ENCODE data around the gene RAVER2. TPM values are rescaled to one million over a fixed set of nuclear protein-coding genes. Genes with fewer than 3 reads are reported as not detected.

Gene RAVER2
- total RNA-seq, 1 experiment from 2014 or later: 13.3 TPM

- Histone ChIP-seq H3K18ac (ENCODE audit: insufficient read length, low read depth, low read length) (no peak overlapping the region), H4K8ac (replicated peaks; ENCODE audit: insufficient read length, low read depth, low read length) (no peak overlapping the region), H2BK15ac (ENCODE audit: low read depth, low read length) (no peak overlapping the region), H3K27me3 (ENCODE audit: insufficient read depth, low read length) (no peaks in the 10 kb centered on the region), H3K4ac (ENCODE audit: low read depth, low read length) (no peak overlapping the region), H3K14ac (ENCODE audit: insufficient read depth, low read length) (no peak overlapping the region), H3K56ac (ENCODE audit: insufficient read length, low read depth, low read length) (no peak overlapping the region), H2BK120ac (ENCODE audit: low read depth, low read length, poor library complexity, severe bottlenecking) (no peak overlapping the region), H4K91ac (ENCODE audit: insufficient read length, low read depth, low read length) (no peak overlapping the region), H2AK5ac (ENCODE audit: insufficient read length, low read length) (no peak overlapping the region), H3K23me2 (ENCODE audit: insufficient read length, low read depth, low read length, poor library complexity, severe bottlenecking) (no peaks in the 10 kb centered on the region), H4K20me1 (ENCODE audit: control insufficient read depth, insufficient read depth, insufficient read length) (no peaks in the 10 kb centered on the region), H3K79me2 (ENCODE audit: insufficient read depth, low read length) (no peaks in the 10 kb centered on the region), H3K9ac (ENCODE audit: extremely low read depth, insufficient read length, low read length) (no peak overlapping the region), H3K4me2 (ENCODE audit: insufficient read depth, insufficient read length, low read length) (no peak overlapping the region), H2BK5ac (ENCODE audit: insufficient read length, low read length) (no peak overlapping the region), H3K79me1 (ENCODE audit: insufficient read depth, low read depth, low read length, poor library complexity, severe bottlenecking) (no peaks in the 10 kb centered on the region), H4K5ac (ENCODE audit: insufficient read length, low read depth, low read length) (no peak overlapping the region), H3K23ac (ENCODE audit: insufficient read length, low read depth, low read length) (no peak overlapping the region), H3T11ph (ENCODE audit: low read length) (no peak overlapping the region), H3K9me3 (ENCODE audit: control insufficient read depth, low read depth, low read length) (no peaks in the 10 kb centered on the region), H2BK20ac (ENCODE audit: low read depth, low read length, poor library complexity, severe bottlenecking) (no peak overlapping the region), H2AFZ (ENCODE audit: low read length) (no peak overlapping the region), H3K4me1 (ENCODE audit: insufficient read depth, low read length) (no peaks in the 10 kb centered on the region), H2BK12ac (ENCODE audit: insufficient read length, low read depth, low read length) (no peak overlapping the region), H3K27ac (ENCODE audit: insufficient read length, low read depth, low read length) (no peak overlapping the region)
- Mint-ChIP-seq H3K36me3 (ENCODE audit: insufficient read depth in 1 of 3, low read depth in 3 of 3) (peaks cover 5 to 24% (median 7%) of the 10 kb centered on the region in 3 experiments; a peak in 6 of 7 replicates), H3K9me3 (no peaks in the 10 kb centered on the region), H3K4me3 (no peak overlapping the region), H3K27ac (no peak overlapping the region; a peak in 1 of 7 replicates), H3K4me1 (peaks cover 4 to 5% of the 10 kb centered on the region in 2 experiments; a peak in 2 of 4 replicates), H3K27me3 (ENCODE audit: low read depth) (no peaks in the 10 kb centered on the region)
- DNase-seq: no peak
- no CpG with 5 or more reads among the region's 5 CpGs for WGBS (ENCODE audit: extremely low coverage, insufficient read length, low lambda C conversion rate)
- no peak for TF ChIP-seq CTCF (conservative IDR thresholded peaks at IDR 0.05)
Measured at GRCh38 chr1:64839261-64839660, 94.4 kb downstream of the RAVER2 start.

All from H9 (cell line).